Smooth muscle cell (in vitro differentiated cells): Measurements from ENCODE around the gene MEGF10. TPM values are rescaled to one million over a fixed set of nuclear protein-coding genes. Genes with fewer than 3 reads are reported as not detected.
A peak's percentile ranks its signal among the peaks of the same experiment; 100 is the strongest.

ENCODE experiments used
- DNase-seq: peaks from one replicate; lab custom pipeline; 2025; ENCODE audit not compliant: unreplicated experiment; lab: John Stamatoyannopoulos, UW
- H2AFZ ChIP-seq: fragments of 200-600 bp; sonication (generic); 2 replicates; pipeline ENCODE4 v1.6.0; 2016; ENCODE audit warnings: antibody characterized with exemption, low read depth, mild to moderate bottlenecking
- H3F3A ChIP-seq: fragments of 200-600 bp; sonication (generic); 2 replicates; pipeline ENCODE4 v1.6.0; 2017; ENCODE audit warnings: antibody characterized with exemption, low read depth
- H3K27ac ChIP-seq: fragments of 200-600 bp; sonication (generic); 2 replicates; pipeline ENCODE4 v1.5.1; 2016; ENCODE audit warnings: low read depth, mild to moderate bottlenecking
- H3K27me3 ChIP-seq: fragments of 200-600 bp; sonication (generic); 2 replicates; pipeline ENCODE4 v1.6.1; 2016; ENCODE audit warnings: low read depth, mild to moderate bottlenecking
- H3K36me3 ChIP-seq: fragments of 200-600 bp; sonication (generic); 2 replicates; pipeline ENCODE4 v1.5.1; 2016; ENCODE audit warnings: low read depth
- H3K4me1 ChIP-seq: fragments of 200-600 bp; sonication (generic); 2 replicates; pipeline ENCODE4 v1.5.1; 2016; ENCODE audit warnings: low read depth
- H3K4me2 ChIP-seq: fragments of 200-600 bp; sonication (generic); 2 replicates; pipeline ENCODE4 v1.6.0; 2016; ENCODE audit warnings: mild to moderate bottlenecking
- H3K4me3 ChIP-seq: fragments of 200-600 bp; sonication (generic); 2 replicates; pipeline ENCODE4 v1.5.1; 2016; ENCODE audit warnings: mild to moderate bottlenecking
- H3K79me2 ChIP-seq: fragments of 200-600 bp; sonication (generic); 2 replicates; pipeline ENCODE4 v1.6.0; 2016; ENCODE audit warnings: low read depth, mild to moderate bottlenecking
- H3K9ac ChIP-seq: fragments of 200-600 bp; sonication (generic); 2 replicates; pipeline ENCODE4 v1.6.0; 2016; ENCODE audit warnings: low read depth
- H3K9me3 ChIP-seq: fragments of 200-600 bp; sonication (generic); replicated peaks from 2 replicates; pipeline ENCODE4 v1.5.1; 2016; ENCODE audit warnings: low read depth
- H4K20me1 ChIP-seq: fragments of 200-600 bp; sonication (generic); 2 replicates; pipeline ENCODE4 v1.6.0; 2016; ENCODE audit warnings: low read depth
- CTCF ChIP-seq: fragments of 200-600 bp; sonication (generic); IDR thresholded peaks from 2 replicates; pipeline ENCODE4 v1.5.1; 2017; ENCODE audit warnings: borderline replicate concordance, mild to moderate bottlenecking, antibody characterized with exemption; ENCODE audit not compliant: insufficient read depth, poor library complexity, severe bottlenecking
- WGBS: methylation state at CpG from one replicate; pipeline ENCODE4 v1.1.7; 2016; ENCODE audit warnings: low lambda C conversion rate; 5-methylcytosine and 5-hydroxymethylcytosine counted together
- polyA plus RNA-seq: library from polyadenylated mRNA; unstranded; fragments of >200 nt; fragmentation: Nextera tagmentation; extraction: Ambion mirVana; gene quantifications from 2 replicates; pipeline ENCODE4 v1.2.1, GENCODE V29; 2016
- total RNA-seq: library from RNA; depleted of rRNA; stranded (reverse); fragments of >200 nt; gene quantifications from 2 replicates; pipeline ENCODE4 v1.2.3, GENCODE V29; 2014

The MEGF10 gene
- total RNA-seq: 3.4 and 3.6 TPM in 2 replicates
- 0.83 and 1.4 TPM in 2 replicates for polyA plus RNA-seq

- peak; percentile 47 for DNase-seq
- Histone ChIP-seq H3K36me3 (no peaks in the 10 kb centered on the region), H3K4me2 (peak within 1 kb of the TSS; percentile 89), H3K27ac (no peak within 1 kb of the TSS), H3K79me2 (no peaks in the 10 kb centered on the region), H3K4me1 (no peaks in the 10 kb centered on the region), H3K9me3 (no peaks in the 10 kb centered on the region), H3K9ac (no peak within 1 kb of the TSS), H2AFZ (peak within 1 kb of the TSS; percentile 88), H4K20me1 (no peaks in the 10 kb centered on the region), H3K27me3 (peaks cover 34% of the 10 kb centered on the region), H3F3A (no peaks in the 10 kb centered on the region), H3K4me3 (peak within 1 kb of the TSS; percentile 63)
- TF ChIP-seq CTCF: peak; percentile 86
- 2% methylated on average over 54 of the region's 61 CpGs for WGBS
Observed at GRCh38 chr5:127290019-127290945, at the start of gene MEGF10. Gene MEGF10 (plus strand): TSS chr5:127290796. CDS start chr5:127331309, 40,513 bp downstream.

GRCh38 chr5:127243011-127243410, 47.6 kb upstream of the MEGF10 start:
- Histone ChIP-seq H3K4me2 (no peak overlapping the region), H3K79me2 (no peaks in the 10 kb centered on the region), H2AFZ (no peak overlapping the region), H3K9ac (no peak overlapping the region), H3K27me3 (no peaks in the 10 kb centered on the region), H4K20me1 (no peaks in the 10 kb centered on the region), H3K4me3 (no peak overlapping the region), H3K36me3 (no peaks in the 10 kb centered on the region), H3K27ac (no peak overlapping the region), H3F3A (no peaks in the 10 kb centered on the region), H3K9me3 (no peaks in the 10 kb centered on the region), H3K4me1 (no peaks in the 10 kb centered on the region)
- 87% methylated on average over 1 of the region's 1 CpG for WGBS
- TF ChIP-seq CTCF: no peak
- no peak for DNase-seq

DNA sequence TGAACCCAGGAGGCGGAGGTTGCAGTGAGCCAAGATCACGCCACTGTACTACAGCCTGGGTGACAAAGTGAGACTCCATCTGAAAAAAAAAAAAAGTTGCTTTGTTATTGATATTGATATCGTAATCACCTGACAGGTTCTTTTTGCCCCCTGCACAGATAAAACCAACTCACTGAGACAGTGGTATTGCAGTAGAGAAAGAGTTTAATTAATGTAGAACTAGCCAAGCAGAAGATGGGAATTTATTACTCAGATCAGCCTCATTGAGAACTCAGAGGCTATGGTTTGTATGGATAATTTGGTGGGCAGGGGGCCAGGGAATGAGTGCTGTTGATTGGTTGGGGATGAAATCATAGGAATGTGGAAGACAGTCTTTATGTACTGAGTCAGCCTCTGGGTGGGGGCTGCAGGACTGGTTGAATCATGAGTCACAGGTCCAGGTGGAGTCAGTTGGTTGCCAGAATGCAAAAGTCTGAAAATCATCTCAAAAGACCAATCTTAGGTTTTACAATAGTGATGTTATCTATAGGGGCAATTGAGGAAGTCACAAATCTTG, 35.8 kb upstream of the MEGF10 start:
- H3K36me3 ChIP-seq: no peaks in the 10 kb centered on the region
- no peak overlapping the region for H3K9ac ChIP-seq
- H3K79me2 ChIP-seq: no peaks in the 10 kb centered on the region
- no peak for TF ChIP-seq CTCF
- H4K20me1 ChIP-seq: no peaks in the 10 kb centered on the region
- no peak overlapping the region for H2AFZ ChIP-seq
- H3K4me3 ChIP-seq: no peak overlapping the region
- DNase-seq: no peak
- no peak overlapping the region for H3K4me2 ChIP-seq
- H3K27me3 ChIP-seq: no peaks in the 10 kb centered on the region
- 96% methylated on average over 3 of the region's 3 CpGs for WGBS
- peaks cover 3% of the 10 kb centered on the region for H3K9me3 ChIP-seq
- no peak overlapping the region for H3K27ac ChIP-seq
- H3K4me1 ChIP-seq: no peaks in the 10 kb centered on the region
- H3F3A ChIP-seq: no peaks in the 10 kb centered on the region
